AG04449 (cell line): ENCODE results near the gene SH3RF1.

Source experiments
- CTCF ChIA-PET: fragments of 350-600 bp; formaldehyde crosslinking; extraction: SDS; loops from one replicate; lab custom pipeline; 2021; ENCODE audit warnings: antibody characterized with exemption; lab: Yijun Ruan, JAX
- POLR2A ChIA-PET: fragments of 400-600, 350-600 bp; formaldehyde crosslinking; extraction: SDS; loops from one replicate; lab custom pipeline; 2020; ENCODE audit warnings: antibody characterized with exemption, inconsistent platforms; lab: Yijun Ruan, JAX
- DNase-seq: peaks from one replicate; pipeline ENCODE4 v3.0.0-alpha.2; 2010; ENCODE audit warnings: low read depth, low spot score
- H3K4me3 ChIP-seq: 2 replicates; pipeline ENCODE4 v1.5.1; 2011; ENCODE audit warnings: low read depth, mild to moderate bottlenecking, control low read depth, low read length
- CTCF ChIP-seq: IDR thresholded peaks from one replicate; pipeline ENCODE4 v1.5.1; 2011; ENCODE audit warnings: mild to moderate bottlenecking, moderate library complexity, low read length, control low read depth, inconsistent platforms; ENCODE audit not compliant: insufficient read depth; ENCODE audit errors: missing control alignments

Gene SH3RF1

GRCh38 chr4:169142391-169142790 is 128.4 kb downstream of the SH3RF1 start:
- H3K4me3 ChIP-seq = no peak overlapping the region
- no peak for DNase-seq
- ChIA-PET POLR2A (no interaction called here), CTCF (interaction anchor here (1.0 to 1.3 kb wide), 2 partner anchors 120 to 146 kb away, joined by 3 to 4 read pairs; no protein-coding TSS in a partner anchor)
- TF ChIP-seq CTCF = no peak

GRCh38 chr4:169139021-169139420 is 131.7 kb downstream of the SH3RF1 start:
- TF ChIP-seq CTCF = no peak
- no peak overlapping the region for H3K4me3 ChIP-seq
- DNase-seq = no peak
- POLR2A ChIA-PET = no interaction called here
- CTCF ChIA-PET = interaction anchor here (0.7 to 1.2 kb wide), 3 partner anchors 9 to 428 kb away, joined by 3 read pairs; no protein-coding TSS in a partner anchor

- POLR2A ChIA-PET = no interaction called here
These were observed 133.2 kb downstream of the SH3RF1 start for GRCh38 chr4:169137558-169137920.

GRCh38 chr4:169136796-169137557 is 133.8 kb downstream of the SH3RF1 start:
- no peak for TF ChIP-seq CTCF
- no peak for DNase-seq
- POLR2A ChIA-PET = no interaction called here
- no peak overlapping the region for H3K4me3 ChIP-seq
- CTCF ChIA-PET = interaction anchor here (1.4 to 1.6 kb wide), 3 partner anchors 101 to 349 kb away, joined by 3 to 4 read pairs (median 4); partner anchors contain the start of gene SH3RF1

More at GRCh38 chr4:169137558-169137920, 133.2 kb downstream of the SH3RF1 start:
- CTCF ChIA-PET = interaction anchor here (1.4 to 1.6 kb wide), 3 partner anchors 100 to 348 kb away, joined by 3 to 4 read pairs (median 4); partner anchors contain the start of gene SH3RF1
- no peak overlapping the region for H3K4me3 ChIP-seq
- no peak for TF ChIP-seq CTCF
- no peak for DNase-seq

- POLR2A ChIA-PET = no interaction called here
- CTCF ChIA-PET = interaction anchor here (1.4 to 1.5 kb wide), 2 partner anchors 101 to 134 kb away, joined by 3 to 4 read pairs; partner anchors contain the start of gene SH3RF1
- no peak overlapping the region for H3K4me3 ChIP-seq
- DNase-seq = no peak
- no peak for TF ChIP-seq CTCF
These were observed 134.4 kb downstream of the SH3RF1 start for GRCh38 chr4:169136330-169136729.

- DNase-seq = no peak
- H3K4me3 ChIP-seq = no peak overlapping the region
- TF ChIP-seq CTCF = no peak
- ChIA-PET POLR2A (no interaction called here), CTCF (interaction anchor here (1.3 kb wide), 1 partner anchor 134 kb away, joined by 4 read pairs; no protein-coding TSS in a partner anchor)
These were observed 135.0 kb downstream of the SH3RF1 start for GRCh38 chr4:169135776-169136175.
